Skin of body (tissue), 2 donors: ENCODE results near the gene CACNB2. TPM values are rescaled to one million over a fixed set of nuclear protein-coding genes. Genes with fewer than 3 reads are reported as not detected.

Experiments
- DNase-seq: peaks from one replicate; lab custom pipeline; 2025; lab: John Stamatoyannopoulos, UW
- total RNA-seq: library from RNA; depleted of rRNA; stranded (reverse); fragments of >200 nt; gene quantifications from one replicate; pipeline ENCODE4 v1.2.3, GENCODE V29; 2014

CACNB2 gene
- total RNA-seq, 1 donor from 2014 or later, result 2.6 TPM

DNA sequence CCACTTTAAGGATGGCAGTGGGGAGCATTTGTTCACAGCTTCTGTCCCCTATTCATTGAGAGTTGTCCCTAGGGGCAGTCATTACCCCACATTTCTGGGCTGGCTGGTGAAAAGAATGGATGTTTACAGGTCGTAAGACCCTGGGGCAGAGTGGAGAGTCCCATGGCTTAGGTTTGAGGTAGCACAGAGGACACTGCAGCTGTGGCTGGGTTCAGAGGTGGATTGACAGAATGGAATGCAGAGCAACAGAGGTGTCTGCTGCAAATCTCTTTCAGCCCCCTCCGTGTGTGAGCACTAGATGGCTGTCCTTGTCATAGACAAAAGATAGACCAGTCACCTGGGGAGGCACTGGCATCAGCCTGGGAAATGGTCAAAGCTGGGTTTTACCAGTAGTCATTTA lies 141.9 kb downstream of the CACNB2 start:
- no peak for DNase-seq

DNA sequence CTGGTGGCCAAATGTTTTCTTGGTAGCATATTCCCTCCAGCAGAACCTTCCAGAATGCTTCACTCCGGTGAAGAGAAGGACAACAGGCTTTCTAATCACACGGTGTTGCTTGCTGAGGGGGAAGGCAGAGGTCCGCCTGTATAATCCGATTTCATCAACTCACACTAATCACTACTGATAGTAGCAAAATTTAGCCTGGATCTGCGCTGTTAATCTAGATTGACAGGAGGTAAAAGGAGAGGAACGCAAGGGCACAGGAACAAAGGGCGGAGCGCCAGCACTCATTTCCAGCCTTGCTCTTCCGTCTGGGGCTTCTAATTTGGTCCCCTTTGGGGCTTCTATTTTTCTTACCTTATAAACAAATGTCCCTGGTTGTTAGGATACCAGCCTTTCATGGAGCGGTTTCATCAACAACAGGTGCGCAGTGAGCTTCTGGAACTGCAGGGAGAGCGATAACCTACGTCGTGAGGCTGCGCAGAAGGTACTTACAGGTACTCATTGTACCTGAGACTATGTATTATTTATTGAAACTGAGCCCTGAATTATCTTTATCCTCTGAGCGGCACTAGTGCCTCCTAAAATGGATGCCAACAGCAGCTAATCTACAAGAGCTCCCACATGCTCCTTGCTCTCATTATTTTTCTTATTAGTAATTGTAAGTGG lies 150.6 kb downstream of the CACNB2 start:
- DNase-seq, result no peak

DNA sequence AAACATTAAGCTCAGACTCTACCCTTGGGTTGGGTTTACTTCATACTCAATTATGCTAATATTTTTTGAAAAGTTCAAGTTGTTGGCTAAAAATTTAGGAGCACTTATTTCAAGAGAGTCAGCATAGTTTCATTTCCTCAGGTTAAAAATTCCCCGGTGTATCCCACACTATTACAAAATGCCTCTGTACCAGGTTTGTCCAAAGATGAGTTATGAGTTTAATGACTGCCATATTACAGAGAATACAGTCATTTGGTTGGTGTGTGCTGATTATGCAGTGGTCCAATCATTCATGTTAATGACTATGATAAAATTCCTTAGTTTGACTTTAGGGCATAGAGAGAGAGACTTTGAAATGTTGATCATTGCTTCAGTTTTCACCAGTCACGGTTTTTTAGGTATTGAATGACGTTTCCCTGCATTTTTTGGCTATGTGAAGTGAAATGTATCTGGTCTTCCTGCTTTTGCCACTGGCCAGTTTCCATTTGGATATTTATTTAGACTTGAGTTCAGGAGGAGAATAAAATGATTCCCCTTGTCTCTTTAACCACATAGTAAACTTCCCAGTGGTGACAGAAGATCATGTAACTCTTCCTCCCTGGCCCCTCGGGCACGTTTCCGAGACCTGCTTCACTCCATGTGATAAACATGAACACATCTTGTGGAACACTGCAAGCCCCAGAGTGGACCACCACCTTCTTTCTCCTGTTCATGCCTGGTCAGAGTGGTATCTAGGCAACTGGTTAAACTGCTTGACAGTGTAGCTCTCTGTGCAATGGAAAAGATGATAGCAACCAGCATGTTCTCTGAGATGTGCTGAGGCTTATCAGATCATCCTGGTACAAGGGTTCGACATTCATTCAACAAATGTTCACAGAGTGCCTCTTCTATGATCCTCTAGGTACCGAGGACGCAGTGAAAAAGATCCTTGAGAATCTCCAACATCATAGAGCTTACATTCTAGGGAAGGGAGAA lies 153.6 kb downstream of the CACNB2 start:
- no peak for DNase-seq

DNA sequence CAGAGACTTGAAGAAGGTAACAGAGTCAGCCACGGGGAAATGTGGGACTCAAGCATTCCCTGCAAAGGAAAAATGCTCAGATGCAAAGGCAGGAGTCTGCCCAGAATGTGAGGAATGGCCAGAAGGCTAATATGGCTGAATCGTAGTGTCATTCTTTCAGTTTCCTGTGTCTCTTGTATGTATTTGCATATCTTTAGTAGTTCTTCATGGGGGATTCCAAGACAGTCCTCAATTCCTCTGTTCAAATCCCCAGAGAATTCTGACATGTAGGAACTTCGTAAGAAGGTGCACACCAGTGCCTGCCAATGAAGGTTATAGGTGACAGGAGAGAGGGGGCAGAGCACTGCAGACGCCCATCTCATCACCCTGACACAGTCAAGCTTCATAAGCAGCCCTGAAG lies 154.4 kb downstream of the CACNB2 start:
- no peak for DNase-seq

DNA sequence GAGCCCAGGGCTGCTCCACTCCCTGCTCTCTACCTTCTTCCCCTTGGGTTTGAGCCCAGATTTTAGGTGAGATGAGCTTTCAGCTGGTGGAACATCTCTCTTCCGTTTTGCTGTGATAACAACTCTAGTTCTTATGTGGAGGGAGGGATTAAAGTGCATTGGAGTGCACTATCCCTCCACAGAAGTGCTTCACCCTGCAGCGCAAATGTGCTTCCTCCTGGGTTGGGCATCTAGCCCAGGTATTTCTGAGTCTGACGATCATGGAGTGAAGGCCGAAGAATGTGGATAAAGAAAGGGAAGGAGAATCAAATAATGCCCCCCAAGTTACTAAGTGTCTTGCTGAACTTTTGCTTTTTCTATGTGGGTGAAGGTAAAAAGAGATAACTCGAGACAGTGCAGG lies 157.4 kb downstream of the CACNB2 start:
- no peak for DNase-seq

DNA sequence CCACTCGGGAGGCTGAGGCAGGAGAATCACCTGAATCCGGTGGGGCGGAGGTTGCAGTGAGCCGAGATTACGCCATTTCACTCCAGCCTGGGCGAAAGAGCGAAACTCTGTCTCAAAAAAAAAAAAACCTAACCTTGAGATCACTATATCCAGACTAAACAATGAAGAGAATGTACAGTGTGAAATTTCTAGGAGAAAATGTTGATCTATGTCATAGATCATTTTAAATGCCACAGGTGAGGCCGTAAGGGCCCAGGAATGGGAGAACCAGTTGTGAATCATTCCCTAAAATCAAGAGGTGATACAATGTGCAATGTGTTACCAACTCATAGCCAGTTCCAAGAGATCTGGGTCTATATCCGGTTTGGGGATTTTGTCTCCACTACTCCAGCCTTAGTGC lies 158.0 kb downstream of the CACNB2 start:
- DNase-seq, result no peak

DNA sequence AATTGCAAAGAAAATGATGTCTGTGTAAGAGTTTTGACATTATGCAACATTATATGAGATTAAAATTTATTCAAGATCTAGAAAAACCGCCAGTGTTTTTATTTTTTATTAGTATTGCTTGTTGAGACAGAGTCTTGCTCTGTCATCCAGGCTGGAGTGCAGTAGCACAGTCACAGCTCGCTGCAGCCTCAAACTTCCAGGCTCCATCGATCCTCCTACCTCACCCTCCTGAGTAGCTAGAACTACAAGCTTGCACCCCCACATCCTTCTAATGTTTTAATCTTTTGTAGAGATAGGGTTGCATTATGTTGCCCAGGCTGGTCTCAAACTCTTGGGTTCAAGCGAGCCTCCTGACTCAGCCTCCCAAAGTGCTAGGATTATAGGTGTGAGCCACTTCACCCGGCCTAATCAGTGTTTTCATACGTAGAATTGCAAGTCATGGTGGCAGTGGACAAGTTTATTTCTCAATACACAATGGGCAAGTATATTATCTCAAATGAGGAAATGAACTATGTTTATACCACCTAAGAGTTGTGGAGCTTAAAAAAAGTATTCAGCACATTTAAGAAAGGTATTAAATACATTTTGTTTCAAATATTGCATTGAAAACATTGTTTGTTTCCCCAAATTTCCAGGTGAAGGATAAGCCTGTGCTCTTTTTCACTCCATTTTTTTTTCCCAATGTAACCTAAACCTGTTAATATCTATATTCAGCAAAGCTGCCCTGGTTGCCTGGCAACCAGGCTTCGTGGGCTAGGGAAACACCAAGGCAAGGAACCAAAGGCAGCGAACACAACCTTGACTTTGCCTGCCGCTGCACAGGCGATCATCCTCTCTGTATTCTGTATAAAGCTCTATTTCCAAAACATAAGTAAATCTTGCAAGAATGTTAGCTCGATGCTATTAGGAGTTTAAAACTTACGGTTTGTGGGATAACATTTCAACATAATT lies 163.9 kb downstream of the CACNB2 start:
- DNase-seq, result no peak

DNA sequence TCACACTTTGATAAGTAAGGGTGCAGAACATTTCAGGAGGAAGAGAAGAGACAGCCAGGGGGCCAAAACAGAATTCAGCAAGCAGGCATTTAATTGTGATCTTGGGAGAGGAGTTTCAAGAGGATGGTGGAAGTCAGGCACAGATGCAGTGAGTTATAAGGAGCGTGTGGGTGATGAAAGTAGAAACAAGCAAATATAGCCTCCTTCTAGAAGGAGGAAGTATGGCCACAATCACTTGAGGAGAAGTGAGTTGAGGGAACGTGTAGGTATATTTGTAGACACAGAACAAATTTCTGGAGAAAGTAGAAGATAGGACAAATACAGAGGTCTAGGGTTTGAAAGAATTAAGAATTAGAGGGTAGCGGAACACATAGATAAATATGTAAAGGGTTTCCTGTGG lies 165.8 kb downstream of the CACNB2 start:
- DNase-seq, result no peak

DNA sequence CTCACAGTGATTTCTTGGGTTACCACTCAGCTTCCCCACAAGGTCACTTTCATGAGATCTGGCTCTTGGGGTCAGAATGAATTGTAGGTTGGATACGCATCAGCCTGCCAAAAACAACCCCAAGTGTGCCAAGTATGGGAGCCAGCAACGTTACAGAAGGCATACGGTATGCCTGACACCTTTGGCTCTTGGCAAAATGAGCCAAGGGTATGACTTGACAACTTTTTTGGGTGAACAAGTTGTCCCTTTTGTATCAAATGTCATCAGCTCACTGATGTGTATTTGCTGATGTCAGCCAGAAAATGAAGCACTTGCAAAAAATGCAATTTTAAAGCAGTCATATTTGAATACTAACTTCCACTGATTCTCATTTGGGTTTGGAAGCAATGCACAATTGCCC lies 168.4 kb downstream of the CACNB2 start:
- no peak for DNase-seq

DNA sequence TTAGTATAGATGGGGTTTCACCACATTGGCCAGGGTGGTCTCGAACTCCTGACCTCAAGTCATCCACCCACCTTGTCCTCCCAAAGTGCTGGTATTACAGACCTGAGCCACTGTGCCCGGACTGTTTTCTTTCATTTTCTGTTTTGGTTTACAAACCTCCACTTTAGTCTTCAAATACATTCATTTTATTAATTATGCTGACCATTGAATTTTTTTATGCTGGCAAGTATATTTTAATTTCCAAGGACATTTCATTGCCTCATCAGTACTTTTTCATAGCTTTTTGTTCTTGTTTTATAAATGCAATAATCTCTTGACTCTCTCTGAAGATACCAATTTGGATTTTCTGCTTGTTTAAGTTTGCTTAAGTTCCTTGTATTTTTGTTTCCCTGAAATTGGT lies 170.5 kb downstream of the CACNB2 start:
- no peak for DNase-seq

DNA sequence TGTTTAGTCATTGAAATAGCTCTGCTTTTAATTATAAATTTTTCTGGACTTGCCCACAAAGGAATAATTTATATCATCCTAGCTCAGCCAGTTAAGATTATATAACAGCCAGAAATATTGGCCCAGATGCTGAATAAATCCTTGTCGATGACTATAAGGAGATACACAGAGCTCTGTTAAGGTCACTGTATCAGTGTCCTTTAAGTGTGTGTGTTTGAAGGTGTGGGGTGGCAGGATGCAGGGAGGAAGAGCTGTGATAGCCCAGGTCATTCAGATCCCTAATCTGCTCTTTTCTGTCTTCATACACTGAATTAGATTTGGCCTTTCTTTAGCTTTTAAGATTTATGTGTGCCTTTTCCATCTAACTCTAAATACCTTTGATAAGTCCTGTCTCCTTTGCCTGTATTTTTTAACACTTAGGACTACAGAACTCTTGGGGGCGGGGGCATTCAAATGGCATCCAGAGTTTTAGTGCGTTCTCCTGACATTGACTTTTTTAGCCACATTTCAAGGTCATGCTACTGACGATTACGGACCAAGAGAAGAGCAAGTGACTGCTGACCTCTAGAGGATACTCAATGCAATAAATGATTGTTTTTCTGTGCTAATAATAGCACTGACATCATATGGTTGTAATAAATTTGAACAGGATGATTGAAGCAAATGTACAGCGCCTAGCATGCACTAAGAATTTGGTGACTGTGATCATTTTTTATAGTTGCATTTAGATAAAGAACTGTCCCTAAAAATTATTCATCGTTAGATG lies 172.3 kb downstream of the CACNB2 start:
- DNase-seq, result peak; percentile 51

DNA sequence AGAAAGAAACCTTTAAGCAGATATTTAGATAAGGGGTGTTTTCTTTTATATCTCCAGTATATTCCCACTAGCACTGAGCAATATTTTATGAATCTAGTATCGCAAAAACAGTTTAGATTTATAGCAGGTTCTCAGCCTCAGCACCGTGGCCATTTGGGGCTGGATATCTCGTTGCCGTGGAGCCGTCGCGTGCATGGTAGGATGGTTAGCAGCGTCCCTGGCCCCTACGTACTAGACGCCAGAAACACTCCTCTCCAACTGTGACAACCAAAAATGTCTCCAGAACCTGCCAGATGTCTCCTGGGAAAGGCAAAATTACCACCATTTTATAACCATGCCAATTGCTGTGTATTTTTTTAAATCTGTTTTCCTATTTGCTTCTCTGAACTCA lies 172.9 kb downstream of the CACNB2 start:
- DNase-seq, result no peak

DNA sequence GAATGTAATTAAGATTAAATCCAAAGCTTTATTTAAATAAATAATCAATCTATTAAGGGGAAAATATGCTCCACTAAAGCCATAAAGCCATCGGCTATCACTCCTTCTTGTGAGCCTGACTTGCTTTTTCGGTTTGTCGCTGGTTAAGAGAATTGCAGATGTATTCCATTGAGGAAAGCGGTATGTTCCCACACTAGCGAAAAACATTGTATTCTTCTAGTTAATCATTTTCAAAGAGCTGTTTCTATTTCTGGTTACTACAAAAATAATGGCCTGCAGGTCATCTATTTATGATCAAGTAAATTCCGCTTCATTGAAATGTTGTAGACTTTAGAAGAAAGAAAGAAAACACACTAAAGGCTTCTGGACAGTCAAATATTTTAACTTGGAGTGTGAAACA lies 173.4 kb downstream of the CACNB2 start:
- DNase-seq, result no peak

DNA sequence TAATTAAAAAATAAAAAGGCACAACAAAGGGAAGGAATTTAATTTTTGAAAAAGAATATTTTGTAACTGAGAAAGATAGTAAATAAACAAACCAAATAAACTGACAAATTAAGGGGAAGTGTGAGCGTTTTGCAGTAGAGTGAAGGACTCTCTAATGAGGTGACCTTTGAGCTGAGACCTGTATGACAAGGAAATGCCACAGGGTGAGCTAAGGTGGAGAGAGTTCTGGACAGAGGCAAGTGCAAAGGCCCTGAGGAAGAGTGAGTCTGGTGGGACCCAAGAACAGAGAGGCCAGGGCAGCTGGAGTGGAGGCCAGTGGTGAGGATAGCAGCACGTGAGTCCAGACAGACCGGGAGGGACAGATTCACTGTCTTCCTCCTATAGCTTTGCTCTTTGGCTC lies 179.4 kb downstream of the CACNB2 start:
- no peak for DNase-seq

DNA sequence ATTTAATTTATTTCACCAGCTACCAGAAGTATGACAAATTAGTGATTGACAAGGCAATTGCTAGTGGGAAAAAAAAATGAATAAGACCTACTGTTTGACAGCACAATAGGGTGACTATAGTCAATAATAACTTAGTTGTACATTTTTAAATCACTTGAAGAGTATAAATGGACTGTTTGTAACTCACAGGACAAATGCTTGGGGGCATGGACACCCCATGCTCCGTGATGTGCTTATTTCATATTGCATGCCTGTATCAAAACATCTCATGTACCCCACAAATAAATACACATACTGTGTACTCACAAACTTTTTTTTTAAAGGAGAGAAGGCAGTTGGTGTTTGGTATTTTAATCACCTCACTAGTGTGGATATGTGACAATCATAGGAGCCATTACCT lies 181.1 kb downstream of the CACNB2 start:
- no peak for DNase-seq

DNA sequence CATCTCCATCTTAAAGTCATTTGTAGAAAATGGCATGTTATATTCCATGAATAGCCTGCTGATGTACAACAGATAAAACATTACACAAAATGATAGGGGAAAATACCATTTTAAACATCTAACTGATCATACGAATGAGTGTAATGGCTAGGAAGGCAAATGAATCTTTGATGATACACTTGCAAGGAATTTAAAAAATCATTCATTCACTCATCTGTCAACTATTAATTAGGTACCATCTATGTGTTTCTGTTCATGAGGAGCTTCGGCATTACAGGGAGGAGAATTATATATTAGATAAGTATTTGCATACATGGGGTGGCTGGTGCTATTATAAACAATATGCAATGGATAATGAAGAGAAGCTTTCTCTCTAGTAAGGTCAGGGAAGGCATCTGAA lies 183.7 kb downstream of the CACNB2 start:
- DNase-seq, result no peak

DNA sequence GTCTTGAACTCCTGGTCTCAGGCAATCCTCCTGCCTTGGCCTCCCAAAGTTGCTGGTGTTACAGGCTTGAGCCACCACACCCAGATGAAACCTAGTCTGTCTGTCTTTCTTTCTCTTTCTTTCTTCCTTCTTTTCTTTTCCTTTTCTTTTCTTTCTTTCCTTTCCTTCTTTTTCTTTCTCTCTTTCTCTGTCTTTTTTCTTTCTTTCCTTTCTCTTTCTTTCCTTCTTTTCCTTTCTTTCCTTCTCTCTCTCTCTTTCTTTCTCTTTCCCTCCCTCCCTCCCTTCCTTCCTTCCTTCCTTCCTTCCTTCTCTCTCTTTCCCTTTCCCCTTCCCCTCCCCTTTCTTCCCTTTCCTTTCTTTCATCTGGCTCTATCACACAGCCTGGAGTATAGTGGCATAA lies 185.2 kb downstream of the CACNB2 start:
- no peak for DNase-seq

DNA sequence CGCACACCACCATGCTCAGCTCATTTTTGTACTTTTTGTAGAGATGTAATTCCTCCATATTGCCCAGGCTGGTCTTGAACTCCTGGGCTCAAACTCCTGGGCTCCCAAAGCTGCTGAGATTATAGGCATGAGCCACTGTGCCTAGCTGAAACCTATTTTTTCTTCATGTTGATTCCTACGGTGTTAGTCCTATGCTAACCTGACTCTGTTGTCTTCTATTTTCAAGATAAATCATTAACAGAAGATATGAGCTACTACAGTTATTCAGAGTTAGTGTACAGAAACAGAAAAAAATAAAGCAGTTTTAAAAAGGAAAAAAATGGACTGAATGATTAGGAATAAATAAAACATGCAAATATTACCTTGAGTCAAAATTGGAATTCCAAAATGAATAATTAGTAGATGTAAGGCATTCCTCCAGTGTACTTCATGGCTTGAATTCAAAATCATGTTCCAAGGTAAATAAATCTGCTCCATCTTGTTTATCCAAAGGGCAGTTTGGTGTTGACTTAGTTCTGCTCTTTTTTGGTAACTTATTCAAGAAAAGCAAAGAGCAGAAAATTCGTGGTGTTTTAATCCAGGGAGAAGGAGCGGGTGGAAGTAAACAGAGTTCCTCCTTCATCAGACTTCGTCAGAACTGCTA lies 185.8 kb downstream of the CACNB2 start:
- no peak for DNase-seq

DNA sequence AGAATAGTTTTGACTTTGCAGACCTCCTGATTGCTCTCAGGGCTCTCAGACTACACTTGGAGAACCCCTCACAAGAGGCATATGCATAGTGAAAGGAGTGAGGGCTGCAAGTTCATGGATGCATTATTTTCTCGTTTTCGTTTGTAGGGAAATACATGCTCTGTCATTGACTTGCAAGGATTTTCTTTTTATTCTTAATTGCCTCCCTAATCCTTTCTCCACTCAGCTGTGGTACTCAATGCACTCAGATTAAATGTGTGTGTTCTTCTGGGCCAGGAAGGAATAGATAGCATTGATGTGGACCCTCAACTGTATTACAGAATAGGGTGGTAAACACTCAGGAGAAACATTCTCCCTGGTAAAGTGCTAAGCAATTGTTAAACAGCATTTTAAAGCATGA lies 188.7 kb downstream of the CACNB2 start:
- no peak for DNase-seq

DNA sequence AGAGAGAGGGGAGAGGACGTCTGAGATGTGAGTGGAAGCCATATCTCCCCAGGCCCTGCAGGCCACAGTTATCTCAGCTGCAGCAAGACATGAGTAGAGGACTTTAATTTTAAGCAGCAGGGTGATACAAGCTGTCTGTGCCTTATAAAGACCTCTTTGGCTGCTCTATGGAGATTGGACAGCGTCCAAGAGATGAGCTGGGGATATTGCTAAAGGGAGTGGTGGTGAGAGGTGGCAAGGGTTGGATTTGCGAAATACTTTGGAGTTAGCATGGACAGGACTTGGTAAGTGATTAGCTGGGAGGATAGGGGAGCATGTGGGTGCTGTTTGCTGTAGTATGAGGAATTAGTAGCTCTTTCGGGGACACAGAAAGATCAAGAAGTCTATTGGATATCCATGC lies 191.8 kb downstream of the CACNB2 start:
- DNase-seq, result no peak

DNA sequence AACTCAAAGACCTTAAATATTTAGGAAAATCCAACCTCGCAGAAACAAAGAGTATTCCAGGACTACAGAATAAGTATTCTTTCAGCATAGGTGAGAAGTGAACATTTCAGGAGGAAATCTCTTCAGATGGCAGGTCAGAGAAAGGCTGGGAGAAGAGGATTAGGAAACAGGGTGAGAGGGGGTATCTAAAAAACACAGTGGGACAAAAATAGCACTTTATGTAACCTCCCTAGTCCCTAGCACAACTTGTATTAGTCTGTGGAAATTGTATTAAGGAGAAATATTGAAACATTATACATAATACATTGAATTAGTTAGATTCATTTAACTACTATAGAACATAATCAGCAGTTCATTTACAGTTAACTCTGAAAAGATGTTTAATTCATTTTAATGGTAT lies 192.3 kb downstream of the CACNB2 start:
- no peak for DNase-seq
